Thyroid gland (tissue), 4 donors: ENCODE measurements around the gene SOCS3. TPM values are rescaled to one million over a fixed set of nuclear protein-coding genes. Genes with fewer than 3 reads are reported as not detected.

ENCODE experiments used
- DNase-seq, 2 donors: peaks; one replicate each; pipeline ENCODE4 v3.0.0-alpha.2; 2019
- H3K27ac ChIP-seq, 3 donors: fragments of 200-600 bp; sonication (generic); 1 replicate in 2 of 3; 2 replicates in 1 of 3; pipeline ENCODE4 v1.5.1; 2016 to 2019; ENCODE audit warnings: mild to moderate bottlenecking in 1 of 3, moderate library complexity in 1 of 3
- H3K27me3 ChIP-seq: fragments of 200-600 bp; sonication (generic); one replicate; pipeline ENCODE4 v1.5.1; 2019
- H3K36me3 ChIP-seq, 2 donors: fragments of 200-600 bp; sonication (generic); one replicate each; pipeline ENCODE4 v1.5.1; 2016 to 2019
- H3K4me1 ChIP-seq, 2 donors: fragments of 200-600 bp; sonication (generic); one replicate each; pipeline ENCODE4 v1.5.1; 2017 to 2019
- H3K4me3 ChIP-seq, 3 donors: fragments of 200-600 bp; sonication (generic); replicated peaks in 1 of 3; 1 replicate in 2 of 3; 2 replicates in 1 of 3; pipeline ENCODE4 v1.5.1; 2016; ENCODE audit warnings: mild to moderate bottlenecking in 1 of 3
- H3K9me3 ChIP-seq: fragments of 200-600 bp; sonication (generic); one replicate; pipeline ENCODE4 v1.5.1; 2017
- CTCF ChIP-seq, 6 experiments: fragments of 200-600 bp in 3 of 6; fragments of 450-650 bp in 3 of 6; sonication (generic) in 3 of 6; IDR thresholded peaks; one replicate each; pipeline ENCODE4 v1.5.1; 2016 to 2019; ENCODE audit warnings: antibody characterized with exemption in 6 of 6, mild to moderate bottlenecking in 2 of 6, inconsistent platforms in 1 of 6, moderate library complexity in 1 of 6
- POLR2A ChIP-seq, 2 donors: fragments of 450-650 bp; IDR thresholded peaks; one replicate each; pipeline ENCODE4 v1.6.1; 2017; ENCODE audit warnings: antibody characterized with exemption in 2 of 2, mild to moderate bottlenecking in 2 of 2, moderate library complexity in 1 of 2
- WGBS, 2 donors: methylation state at CpG; one replicate each; pipeline ENCODE4 v1.1.5; 2017; 5-methylcytosine and 5-hydroxymethylcytosine counted together
- intact Hi-C: fragments of 100-400 bp; cut with DNase I; formaldehyde crosslinking; loops from one replicate; pipeline ENCODE4 v1.15.1; 2023
- total RNA-seq, 4 donors: library from RNA; depleted of rRNA; stranded (reverse); fragments of >200 nt; gene quantifications; one replicate each; pipeline ENCODE4 v1.2.3, GENCODE V29; 2016

SOCS3 gene
- total RNA-seq, 4 donors from 2014 or later = 9.2 to 110 (median 33.3) TPM

GRCh38 chr17:78391843-78392242, 32.0 kb upstream of the SOCS3 start:
- Histone ChIP-seq H3K9me3 (no peaks in the 10 kb centered on the region), H3K36me3 (no peaks in the 10 kb centered on the region), H3K27ac (peak overlapping the region in 1 of 3 donors; percentile 24), H3K4me3 (no peak overlapping the region), H3K4me1 (peaks cover 32 to 59% of the 10 kb centered on the region in 2 donors), H3K27me3 (no peaks in the 10 kb centered on the region)
- intact Hi-C loops = no loop called here
- no peak for DNase-seq
- TF ChIP-seq CTCF (IDR thresholded peaks at IDR 0.05) (no peak), POLR2A (IDR thresholded peaks at IDR 0.05) (no peak)
- 89 to 95% methylated on average over 4 of the region's 4 CpGs for WGBS, 2 donors

- TF ChIP-seq CTCF (IDR thresholded peaks at IDR 0.05) (no peak), POLR2A (IDR thresholded peaks at IDR 0.05) (no peak)
- intact Hi-C loops = no loop called here
- no peak overlapping the region for H3K4me3 ChIP-seq
- H3K9me3 ChIP-seq = no peaks in the 10 kb centered on the region
- peak overlapping the region in 1 of 3 donors; percentile 24 for H3K27ac ChIP-seq
- no peaks in the 10 kb centered on the region for H3K36me3 ChIP-seq
- peaks cover 37 to 66% of the 10 kb centered on the region in 2 donors for H3K4me1 ChIP-seq
- DNase-seq = no peak
- no peaks in the 10 kb centered on the region for H3K27me3 ChIP-seq
- WGBS, 2 donors = 96% methylated on average over 11 of the region's 11 CpGs
Measured at GRCh38 chr17:78391051-78391431, 31.2 kb upstream of the SOCS3 start.

GRCh38 chr17:78390241-78391050, 30.6 kb upstream of the SOCS3 start:
- TF ChIP-seq CTCF (IDR thresholded peaks at IDR 0.05) (no peak), POLR2A (IDR thresholded peaks at IDR 0.05) (no peak)

GRCh38 chr17:78387977-78388941, 28.4 kb upstream of the SOCS3 start:
- no peaks in the 10 kb centered on the region for H3K27me3 ChIP-seq
- H3K4me1 ChIP-seq = peaks cover 28 to 66% of the 10 kb centered on the region in 2 donors

More at GRCh38 chr17:78390241-78391050, 30.6 kb upstream of the SOCS3 start:
- Histone ChIP-seq H3K9me3 (no peaks in the 10 kb centered on the region), H3K4me1 (peaks cover 43 to 71% of the 10 kb centered on the region in 2 donors), H3K36me3 (no peaks in the 10 kb centered on the region), H3K4me3 (no peak overlapping the region), H3K27me3 (no peaks in the 10 kb centered on the region), H3K27ac (peak overlapping the region in 1 of 3 donors; percentile 33)
- intact Hi-C loops = no loop called here
- 77 to 83% methylated on average over 14 to 15 of the region's 15 CpGs for WGBS, 2 donors
- DNase-seq = no peak

More at GRCh38 chr17:78387977-78388941, 28.4 kb upstream of the SOCS3 start:
- WGBS, 2 donors = 33 to 41% methylated on average over 10 of the region's 10 CpGs
- peak; percentile 75 to 82 for DNase-seq
- no peaks in the 10 kb centered on the region for H3K36me3 ChIP-seq
- no peaks in the 10 kb centered on the region for H3K9me3 ChIP-seq
- intact Hi-C loops = no loop called here
- H3K4me3 ChIP-seq = no peak overlapping the region
- no peak for TF ChIP-seq CTCF (IDR thresholded peaks at IDR 0.05)
- TF ChIP-seq POLR2A (IDR thresholded peaks at IDR 0.05) = no peak
- H3K27ac ChIP-seq = peak overlapping the region; percentile 57 to 84 (median 83)
